Retinal pigment epithelial cell (primary cell): ENCODE results near the gene LIPC.

ENCODE experiments used
- DNase-seq: peaks from one replicate; pipeline ENCODE4 v3.0.0-alpha.2; 2010; ENCODE audit warnings: low read depth
- H3K4me3 ChIP-seq: 2 replicates; pipeline ENCODE4 v1.5.1; 2011; ENCODE audit warnings: mild to moderate bottlenecking, low read length, control low read depth, moderate library complexity
- TF ChIP-seq, protein P1 (sequence below): conservative IDR thresholded peaks from 2 replicates; pipeline ENCODE4 v1.5.1; 2011; ENCODE audit warnings: low read depth, low read length, control low read depth, inconsistent platforms

LIPC gene

DNA sequence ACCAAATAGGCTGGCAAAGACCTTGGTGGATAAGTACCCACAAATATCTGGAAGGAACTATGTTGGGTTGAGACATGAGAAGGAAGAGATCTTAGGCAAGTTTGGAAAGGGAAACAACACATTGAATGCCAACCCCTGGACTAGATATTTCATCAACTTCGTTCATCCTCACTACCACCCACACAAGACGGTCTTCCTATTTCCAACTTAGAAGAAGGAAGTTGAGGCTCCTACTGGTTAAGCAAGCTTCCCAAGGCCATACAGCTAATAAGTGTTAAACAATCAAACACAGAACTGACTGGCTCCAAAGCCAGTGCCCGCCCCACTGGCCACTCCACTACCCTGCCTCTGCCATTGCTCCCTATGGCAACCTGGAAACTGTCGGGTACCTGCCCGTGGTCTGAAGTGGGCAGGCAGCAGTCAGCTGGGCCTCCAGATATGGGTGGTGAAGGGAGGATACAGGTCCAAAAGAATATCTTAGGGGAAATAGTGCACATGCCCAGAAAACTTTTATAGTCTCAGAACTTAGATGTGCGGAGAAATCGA is 94.9 kb downstream of the LIPC start:
- no peak overlapping the region for H3K4me3 ChIP-seq
- TF ChIP-seq, protein P1, sequence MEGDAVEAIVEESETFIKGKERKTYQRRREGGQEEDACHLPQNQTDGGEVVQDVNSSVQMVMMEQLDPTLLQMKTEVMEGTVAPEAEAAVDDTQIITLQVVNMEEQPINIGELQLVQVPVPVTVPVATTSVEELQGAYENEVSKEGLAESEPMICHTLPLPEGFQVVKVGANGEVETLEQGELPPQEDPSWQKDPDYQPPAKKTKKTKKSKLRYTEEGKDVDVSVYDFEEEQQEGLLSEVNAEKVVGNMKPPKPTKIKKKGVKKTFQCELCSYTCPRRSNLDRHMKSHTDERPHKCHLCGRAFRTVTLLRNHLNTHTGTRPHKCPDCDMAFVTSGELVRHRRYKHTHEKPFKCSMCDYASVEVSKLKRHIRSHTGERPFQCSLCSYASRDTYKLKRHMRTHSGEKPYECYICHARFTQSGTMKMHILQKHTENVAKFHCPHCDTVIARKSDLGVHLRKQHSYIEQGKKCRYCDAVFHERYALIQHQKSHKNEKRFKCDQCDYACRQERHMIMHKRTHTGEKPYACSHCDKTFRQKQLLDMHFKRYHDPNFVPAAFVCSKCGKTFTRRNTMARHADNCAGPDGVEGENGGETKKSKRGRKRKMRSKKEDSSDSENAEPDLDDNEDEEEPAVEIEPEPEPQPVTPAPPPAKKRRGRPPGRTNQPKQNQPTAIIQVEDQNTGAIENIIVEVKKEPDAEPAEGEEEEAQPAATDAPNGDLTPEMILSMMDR: no peak
- no peak for DNase-seq

DNA sequence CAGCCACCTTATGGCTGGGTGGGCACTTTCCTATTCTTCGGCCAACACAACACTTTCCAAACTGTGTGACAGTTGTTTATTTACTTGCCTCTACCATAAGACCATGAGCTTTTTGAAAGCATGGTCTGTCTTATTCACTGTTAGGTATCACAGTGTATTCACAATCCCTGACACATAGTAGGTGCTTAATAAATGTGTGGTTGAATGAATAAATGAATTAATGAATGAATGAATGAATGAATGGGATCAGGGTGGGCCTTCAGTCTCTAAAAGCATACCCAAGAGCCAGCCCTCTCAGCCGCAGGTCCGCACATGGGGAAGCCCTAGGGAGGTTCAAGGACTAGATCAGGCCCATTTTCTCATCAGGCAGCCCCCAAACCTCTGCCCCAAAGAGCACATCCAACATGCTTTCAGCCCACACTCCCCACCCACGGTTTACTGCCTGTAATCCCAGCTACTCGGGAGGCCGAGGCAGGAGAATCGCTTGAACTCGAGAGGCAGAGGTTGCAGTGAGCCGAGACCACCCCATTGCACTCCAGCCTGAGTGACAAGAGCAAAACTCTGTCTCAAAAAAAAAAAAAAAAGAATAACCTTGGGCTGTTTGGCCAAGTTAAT is 95.9 kb downstream of the LIPC start:
- no peak overlapping the region for H3K4me3 ChIP-seq
- TF ChIP-seq, protein P1: no peak
- DNase-seq: no peak

DNA sequence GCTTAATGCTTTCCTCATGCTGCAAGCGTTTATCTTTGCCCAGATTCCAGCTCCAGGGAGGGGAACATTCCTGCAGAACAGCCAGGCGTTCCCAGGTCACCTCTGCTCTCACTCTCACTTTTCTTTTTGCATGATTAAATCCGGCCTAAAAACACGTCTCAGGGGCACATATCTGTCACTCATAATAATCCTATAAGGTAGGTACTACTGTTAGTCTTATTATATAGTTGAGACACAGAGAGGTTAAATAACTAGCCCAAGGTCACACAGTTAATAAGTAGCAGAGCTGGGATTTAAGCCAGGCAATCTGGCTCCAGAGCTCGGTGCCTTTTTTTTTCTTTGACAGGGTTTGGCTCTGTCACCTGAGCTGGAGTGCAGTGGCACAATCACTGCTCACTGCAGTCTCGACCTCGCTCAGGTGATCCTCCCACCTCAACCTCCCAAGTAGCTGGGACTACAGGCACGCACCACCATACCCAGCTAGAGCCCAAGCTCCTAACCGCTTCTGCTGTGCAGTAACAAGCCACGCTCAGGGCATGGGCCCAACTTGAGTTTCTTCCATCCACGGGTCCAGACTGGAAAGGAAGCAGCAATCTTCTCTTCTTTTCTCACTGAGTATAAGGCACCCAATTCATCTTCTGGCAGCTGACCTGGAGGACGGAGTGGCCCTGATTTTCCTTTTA is 96.5 kb downstream of the LIPC start:
- H3K4me3 ChIP-seq: no peak overlapping the region
- TF ChIP-seq, protein P1: no peak
- DNase-seq: peak; percentile 82

DNA sequence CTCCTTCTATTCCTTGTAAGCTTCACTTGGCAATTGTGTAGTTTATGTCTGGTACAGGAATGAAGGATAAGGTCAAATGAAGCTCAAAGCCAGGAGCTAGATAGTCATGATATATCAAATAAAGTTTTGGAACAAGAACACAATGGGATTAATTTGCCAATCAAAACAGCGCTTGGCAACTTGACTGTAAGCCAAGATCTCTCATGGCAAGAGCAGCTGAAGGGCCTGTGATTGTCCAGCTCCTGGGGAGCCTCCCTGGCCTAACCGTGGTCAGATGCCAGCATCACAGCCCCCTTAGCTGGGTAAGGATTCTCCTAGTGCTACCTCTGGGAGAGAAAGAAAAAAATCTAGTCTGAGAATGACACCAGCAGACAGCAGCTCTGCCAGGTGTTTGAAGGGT is 97.2 kb downstream of the LIPC start:
- TF ChIP-seq, protein P1: no peak

DNA sequence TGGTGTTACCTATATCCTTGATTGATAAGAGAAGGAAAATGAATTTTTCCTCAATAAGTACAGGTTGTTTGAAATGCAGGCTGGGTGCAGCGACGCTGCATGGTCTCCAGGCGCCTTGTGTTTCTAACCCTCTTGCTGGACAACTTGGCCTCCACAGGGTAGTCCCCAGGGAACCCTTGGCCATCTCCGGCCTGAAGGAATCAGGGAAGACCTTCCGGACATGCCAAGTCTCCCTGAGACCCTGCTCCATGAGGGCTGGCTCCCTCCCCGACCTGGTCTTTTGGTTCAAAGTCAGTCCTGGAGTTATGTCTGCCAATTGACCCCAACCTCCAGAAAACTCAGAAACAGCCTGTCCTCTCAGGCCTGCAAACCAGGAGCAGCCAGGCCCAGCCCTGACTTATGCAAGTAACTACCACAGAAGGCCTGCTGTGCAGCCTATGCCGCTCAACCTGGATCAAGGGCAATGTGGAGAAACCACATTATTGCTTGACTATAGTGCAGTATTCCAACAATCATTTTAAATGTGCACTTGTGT is 98.3 kb downstream of the LIPC start:
- DNase-seq: no peak
- TF ChIP-seq, protein P1: no peak
- no peak overlapping the region for H3K4me3 ChIP-seq

More for the DNA sequence above, 97.2 kb downstream of the LIPC start:
- no peak overlapping the region for H3K4me3 ChIP-seq
- DNase-seq: no peak

DNA sequence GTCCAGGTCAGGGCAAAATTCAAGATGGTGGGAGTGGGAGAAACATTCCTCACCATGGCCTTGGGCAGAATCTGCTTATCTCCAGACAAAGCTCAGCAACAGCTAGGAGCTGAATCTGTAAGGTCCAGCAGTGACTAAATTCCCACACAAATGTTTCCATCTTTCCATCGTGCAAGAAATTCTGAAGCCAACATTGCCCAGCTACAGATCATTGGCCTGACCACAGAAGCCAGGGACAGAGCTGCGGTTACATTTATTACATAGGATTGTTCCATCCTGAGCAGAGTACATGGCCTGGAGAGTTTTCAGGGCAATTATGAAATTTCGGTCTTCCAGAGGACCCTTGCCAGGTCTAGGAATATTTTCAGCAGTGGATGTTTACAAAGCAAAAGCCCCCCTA is 100.3 kb downstream of the LIPC start:
- no peak for DNase-seq
- no peak overlapping the region for H3K4me3 ChIP-seq
- TF ChIP-seq, protein P1: no peak
